Trophoblast cell (in vitro differentiated cells and primary cell): Measurements from ENCODE around the gene IL3.
"Not testable (repeated sequence)": the region's sequence is repeated elsewhere in the genome, so short reads cannot be mapped to it uniquely, and the experiment has no call there.

Experiments used
- DNase-seq, 2 donors: peaks; one replicate each; pipeline ENCODE4 v3.0.0-alpha.2; 2016
- H2AFZ ChIP-seq: 2 replicates; pipeline ENCODE4 v1.6.1; 2013; ENCODE audit warnings: low read length, moderate library complexity, mild to moderate bottlenecking; ENCODE audit not compliant: insufficient read depth, poor library complexity
- H2AK5ac ChIP-seq: 2 replicates; pipeline ENCODE4 v1.6.1; 2013; ENCODE audit warnings: mild to moderate bottlenecking, low read length
- H2BK120ac ChIP-seq: 2 replicates; pipeline ENCODE4 v1.6.1; 2013; ENCODE audit warnings: low read length, mild to moderate bottlenecking, moderate library complexity; ENCODE audit not compliant: insufficient read depth, poor library complexity
- H2BK12ac ChIP-seq: 2 replicates; pipeline ENCODE4 v1.6.1; 2013; ENCODE audit warnings: mild to moderate bottlenecking, low read length, moderate library complexity
- H2BK5ac ChIP-seq: 2 replicates; pipeline ENCODE4 v1.6.1; 2013; ENCODE audit warnings: low read length, low read depth, moderate library complexity, mild to moderate bottlenecking; ENCODE audit not compliant: poor library complexity
- H3K14ac ChIP-seq: 2 replicates; pipeline ENCODE4 v1.6.1; 2013; ENCODE audit warnings: mild to moderate bottlenecking, low read length
- H3K18ac ChIP-seq: 2 replicates; pipeline ENCODE4 v1.6.1; 2013; ENCODE audit warnings: mild to moderate bottlenecking, low read length
- H3K23ac ChIP-seq: 2 replicates; pipeline ENCODE4 v1.6.1; 2013; ENCODE audit warnings: low read length
- H3K27ac ChIP-seq: 2 replicates; pipeline ENCODE4 v1.5.1; 2013; ENCODE audit warnings: low read depth, mild to moderate bottlenecking, inconsistent platforms, low read length, moderate library complexity
- H3K27me3 ChIP-seq: 2 replicates; pipeline ENCODE4 v1.6.1; 2013; ENCODE audit warnings: inconsistent platforms, mild to moderate bottlenecking, low read length, moderate library complexity; ENCODE audit not compliant: insufficient read depth
- H3K36me3 ChIP-seq, 2 experiments: 1 replicate in 1 of 2; 2 replicates in 1 of 2; pipeline ENCODE4 v1.6.1; 2013; ENCODE audit warnings: low read length in 2 of 2, mild to moderate bottlenecking in 2 of 2, moderate library complexity in 1 of 2; ENCODE audit not compliant: insufficient read depth in 2 of 2, control insufficient read depth in 1 of 2
- H3K4ac ChIP-seq: 2 replicates; pipeline ENCODE4 v1.6.1; 2013; ENCODE audit warnings: low read depth, mild to moderate bottlenecking, low read length, moderate library complexity
- H3K4me1 ChIP-seq, 2 experiments: 1 replicate in 1 of 2; 2 replicates in 1 of 2; pipeline ENCODE4 v1.6.1; 2013; ENCODE audit warnings: low read length in 2 of 2, mild to moderate bottlenecking in 2 of 2, moderate library complexity in 1 of 2; ENCODE audit not compliant: insufficient read depth in 2 of 2, control insufficient read depth in 1 of 2
- H3K4me2 ChIP-seq: 2 replicates; pipeline ENCODE4 v1.6.1; 2013; ENCODE audit warnings: inconsistent platforms, mild to moderate bottlenecking, low read length, moderate library complexity
- H3K4me3 ChIP-seq: 2 replicates; pipeline ENCODE4 v1.5.1; 2013; ENCODE audit warnings: mild to moderate bottlenecking, low read depth, low read length, inconsistent platforms
- H3K79me1 ChIP-seq: one replicate; pipeline ENCODE4 v1.6.1; 2013; ENCODE audit warnings: low read length
- H3K79me2 ChIP-seq: 2 replicates; pipeline ENCODE4 v1.6.1; 2013; ENCODE audit warnings: low read length, mild to moderate bottlenecking; ENCODE audit not compliant: control insufficient read depth, insufficient read depth, poor library complexity
- H3K9ac ChIP-seq: 2 replicates; pipeline ENCODE4 v1.6.1; 2013; ENCODE audit warnings: mild to moderate bottlenecking, low read length
- H3K9me3 ChIP-seq: 2 replicates; pipeline ENCODE4 v1.6.1; 2013; ENCODE audit warnings: low read depth, mild to moderate bottlenecking, control low read depth, inconsistent platforms, low read length; ENCODE audit not compliant: insufficient read depth
- H4K12ac ChIP-seq: 2 replicates; pipeline ENCODE4 v1.6.1; 2013; ENCODE audit warnings: low read depth, mild to moderate bottlenecking, low read length, moderate library complexity
- H4K8ac ChIP-seq: 2 replicates; pipeline ENCODE4 v1.6.1; 2013; ENCODE audit warnings: low read depth, mild to moderate bottlenecking, low read length, moderate library complexity
- H4K91ac ChIP-seq: one replicate; pipeline ENCODE4 v1.6.1; 2013; ENCODE audit warnings: low read depth, mild to moderate bottlenecking, low read length, moderate library complexity
- WGBS: extraction: QIAGEN DNeasy Blood & Tissue Kit; methylation state at CpG from one replicate; pipeline ENCODE4 v1.1.7; 2013; ENCODE audit warnings: missing lambda C conversion rate; ENCODE audit not compliant: insufficient read length, insufficient coverage; ENCODE audit errors: extremely low coverage; 5-methylcytosine and 5-hydroxymethylcytosine counted together

IL3 gene

GRCh38 chr5:132103969-132104391 lies 43.5 kb downstream of the IL3 start:
- no peaks in the 10 kb centered on the region for H3K9me3 ChIP-seq
- no peak overlapping the region for H3K4ac ChIP-seq
- no peak overlapping the region for H3K14ac ChIP-seq
- no peak overlapping the region for H3K27ac ChIP-seq
- H3K4me3 ChIP-seq, result peak overlapping the region; percentile 52
- H3K79me1 ChIP-seq, result no peaks in the 10 kb centered on the region
- no peak overlapping the region for H4K12ac ChIP-seq
- H4K91ac ChIP-seq, result no peak overlapping the region
- no peak overlapping the region for H2AFZ ChIP-seq
- no peak overlapping the region for H4K8ac ChIP-seq
- H3K36me3 ChIP-seq, result no peaks in the 10 kb centered on the region
- H2BK5ac ChIP-seq, result no peak overlapping the region
- no peak overlapping the region for H3K4me2 ChIP-seq
- H2AK5ac ChIP-seq, result no peak overlapping the region
- H2BK120ac ChIP-seq, result no peak overlapping the region
- H3K18ac ChIP-seq, result no peak overlapping the region
- no peaks in the 10 kb centered on the region for H3K79me2 ChIP-seq
- DNase-seq, result no peak
- no peaks in the 10 kb centered on the region for H3K4me1 ChIP-seq
- H2BK12ac ChIP-seq, result no peak overlapping the region
- H3K27me3 ChIP-seq, result no peaks in the 10 kb centered on the region
- no peak overlapping the region for H3K23ac ChIP-seq
- WGBS, result no CpG with 5 or more reads among the region's 6 CpGs
- no peak overlapping the region for H3K9ac ChIP-seq

- no peak for DNase-seq
- Histone ChIP-seq H3K27ac (no peak overlapping the region), H4K8ac (no peak overlapping the region), H3K4me1 (no peaks in the 10 kb centered on the region), H2AK5ac (no peak overlapping the region), H3K4me3 (no peak overlapping the region), H3K4me2 (no peak overlapping the region), H2AFZ (no peak overlapping the region), H3K23ac (no peak overlapping the region), H4K12ac (no peak overlapping the region), H3K27me3 (no peaks in the 10 kb centered on the region), H3K36me3 (no peaks in the 10 kb centered on the region), H3K4ac (no peak overlapping the region), H3K79me1 (no peaks in the 10 kb centered on the region), H2BK120ac (no peak overlapping the region), H3K79me2 (no peaks in the 10 kb centered on the region), H2BK5ac (no peak overlapping the region), H2BK12ac (no peak overlapping the region), H3K9ac (no peak overlapping the region), H3K14ac (no peak overlapping the region), H3K9me3 (no peaks in the 10 kb centered on the region), H3K18ac (no peak overlapping the region), H4K91ac (no peak overlapping the region)
Observed at GRCh38 chr5:132104556-132104955, 44.1 kb downstream of the IL3 start.

- H2BK120ac ChIP-seq, result no peak overlapping the region
- no peak overlapping the region for H3K23ac ChIP-seq
- H2AFZ ChIP-seq, result no peak overlapping the region
- H4K91ac ChIP-seq, result no peak overlapping the region
- H3K4ac ChIP-seq, result no peak overlapping the region
- no peak overlapping the region for H2BK5ac ChIP-seq
- H3K9me3 ChIP-seq, result no peaks in the 10 kb centered on the region
- no peak overlapping the region for H2BK12ac ChIP-seq
- no peaks in the 10 kb centered on the region for H3K27me3 ChIP-seq
- no peak overlapping the region for H3K4me2 ChIP-seq
- no CpG with 5 or more reads among the region's 3 CpGs for WGBS
- H3K4me1 ChIP-seq, result no peaks in the 10 kb centered on the region
- H4K8ac ChIP-seq, result no peak overlapping the region
- H3K18ac ChIP-seq, result no peak overlapping the region
- H3K4me3 ChIP-seq, result no peak overlapping the region
- H3K14ac ChIP-seq, result no peak overlapping the region
- no peak for DNase-seq
- H3K36me3 ChIP-seq, result no peaks in the 10 kb centered on the region
- no peak overlapping the region for H3K9ac ChIP-seq
- no peak overlapping the region for H3K27ac ChIP-seq
- H4K12ac ChIP-seq, result no peak overlapping the region
- no peaks in the 10 kb centered on the region for H3K79me2 ChIP-seq
- no peak overlapping the region for H2AK5ac ChIP-seq
- H3K79me1 ChIP-seq, result no peaks in the 10 kb centered on the region
Observed at GRCh38 chr5:132105688-132106087, 45.2 kb downstream of the IL3 start.

- not testable (repeated sequence) for H3K9me3 ChIP-seq, H2BK12ac ChIP-seq, H4K8ac ChIP-seq, H3K23ac ChIP-seq, H3K36me3 ChIP-seq, H3K4me3 ChIP-seq, H3K4me2 ChIP-seq, H4K91ac ChIP-seq, H2BK120ac ChIP-seq, H3K4ac ChIP-seq, H2AFZ ChIP-seq, H3K14ac ChIP-seq, H2BK5ac ChIP-seq, H3K79me2 ChIP-seq, H3K79me1 ChIP-seq, H3K4me1 ChIP-seq, H2AK5ac ChIP-seq, H3K9ac ChIP-seq, DNase-seq, H3K18ac ChIP-seq, H3K27ac ChIP-seq, H4K12ac ChIP-seq, H3K27me3 ChIP-seq
- WGBS, result no CpG with 5 or more reads among the region's 1 CpG
Observed at GRCh38 chr5:132108495-132108894, 48.0 kb downstream of the IL3 start.
